OCI-LY7 (cell line): Measurements from ENCODE around the gene TMEM150C.

Source experiments
- CTCF ChIP-seq: fragments of 200-600 bp; sonication (generic); conservative IDR thresholded peaks from 2 replicates; pipeline ENCODE4 v1.5.1; 2014; ENCODE audit warnings: mild to moderate bottlenecking, antibody characterized with exemption, low read length, moderate library complexity, mixed read lengths
- EZH2phosphoT487 ChIP-seq: fragments of 200-600 bp; sonication (generic); IDR thresholded peaks from 2 replicates; pipeline ENCODE4 v1.6.1; 2018; ENCODE audit warnings: low read depth, borderline replicate concordance, mild to moderate bottlenecking, mixed run types, antibody characterized with exemption, low read length, moderate library complexity, mixed read lengths

- TF ChIP-seq EZH2phosphoT487 (no peak), CTCF (no peak)
Observed at GRCh38 chr4:82500435-82501153, 61.2 kb downstream of the TMEM150C start.
